Measurements from ENCODE around the gene SPAG9.

SPAG9 gene

DNA sequence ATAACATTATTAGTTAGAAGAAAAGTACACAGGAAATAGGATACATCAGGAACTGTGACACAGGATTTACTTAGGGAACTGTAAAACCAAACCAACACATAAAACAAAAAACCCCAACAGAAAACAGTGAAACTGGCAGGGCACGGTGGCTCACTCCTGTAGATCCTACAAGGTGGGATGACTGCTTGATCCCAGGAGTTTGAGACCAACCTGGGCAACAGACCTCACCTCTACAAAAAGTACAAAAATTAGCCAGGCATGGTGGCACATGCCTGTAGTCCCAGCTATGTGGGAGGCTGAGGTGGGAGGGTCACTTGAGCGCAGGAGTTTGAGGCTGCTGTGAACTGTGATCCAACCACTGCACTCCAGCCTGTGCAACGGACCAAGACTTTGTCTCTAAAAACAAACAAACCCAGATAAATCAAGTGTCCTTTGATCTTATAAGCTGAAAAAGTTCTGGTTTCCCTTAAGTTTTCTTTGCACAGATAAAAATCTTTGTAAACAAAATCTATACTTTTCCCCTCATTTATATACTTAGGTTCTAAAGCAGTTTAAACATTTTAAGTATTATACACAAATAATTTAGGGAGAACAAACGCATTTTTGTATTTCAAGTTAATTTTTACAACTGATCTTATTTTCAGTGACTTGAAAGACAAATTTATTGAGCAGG lies 143.0 kb downstream of the SPAG9 start:
- DNase-seq: no peak

DNA sequence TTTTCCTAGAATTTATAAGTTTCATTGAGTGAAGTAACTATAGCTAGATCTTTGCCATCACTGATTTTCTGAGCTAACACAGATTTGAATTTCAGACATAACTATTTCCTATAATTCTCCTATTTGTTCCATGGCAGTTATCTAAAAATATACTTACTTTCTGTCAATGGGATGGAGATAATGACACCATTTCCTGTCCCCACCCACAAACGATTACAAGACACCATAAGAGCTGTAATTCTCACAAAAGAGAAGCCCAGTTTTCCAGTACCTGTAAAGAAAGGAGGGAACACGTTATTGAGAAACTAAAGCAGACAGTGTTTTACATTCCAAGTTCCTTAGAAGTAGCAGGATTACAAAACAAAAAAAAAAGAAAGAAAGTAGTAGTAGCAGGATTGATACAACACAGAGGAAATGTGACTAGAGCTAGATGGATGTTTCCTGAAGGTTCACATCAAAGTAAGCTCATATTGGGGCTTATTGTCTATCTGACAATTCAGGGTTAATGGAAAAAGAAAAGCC lies 143.7 kb downstream of the SPAG9 start:
- DNase-seq: no peak

DNA sequence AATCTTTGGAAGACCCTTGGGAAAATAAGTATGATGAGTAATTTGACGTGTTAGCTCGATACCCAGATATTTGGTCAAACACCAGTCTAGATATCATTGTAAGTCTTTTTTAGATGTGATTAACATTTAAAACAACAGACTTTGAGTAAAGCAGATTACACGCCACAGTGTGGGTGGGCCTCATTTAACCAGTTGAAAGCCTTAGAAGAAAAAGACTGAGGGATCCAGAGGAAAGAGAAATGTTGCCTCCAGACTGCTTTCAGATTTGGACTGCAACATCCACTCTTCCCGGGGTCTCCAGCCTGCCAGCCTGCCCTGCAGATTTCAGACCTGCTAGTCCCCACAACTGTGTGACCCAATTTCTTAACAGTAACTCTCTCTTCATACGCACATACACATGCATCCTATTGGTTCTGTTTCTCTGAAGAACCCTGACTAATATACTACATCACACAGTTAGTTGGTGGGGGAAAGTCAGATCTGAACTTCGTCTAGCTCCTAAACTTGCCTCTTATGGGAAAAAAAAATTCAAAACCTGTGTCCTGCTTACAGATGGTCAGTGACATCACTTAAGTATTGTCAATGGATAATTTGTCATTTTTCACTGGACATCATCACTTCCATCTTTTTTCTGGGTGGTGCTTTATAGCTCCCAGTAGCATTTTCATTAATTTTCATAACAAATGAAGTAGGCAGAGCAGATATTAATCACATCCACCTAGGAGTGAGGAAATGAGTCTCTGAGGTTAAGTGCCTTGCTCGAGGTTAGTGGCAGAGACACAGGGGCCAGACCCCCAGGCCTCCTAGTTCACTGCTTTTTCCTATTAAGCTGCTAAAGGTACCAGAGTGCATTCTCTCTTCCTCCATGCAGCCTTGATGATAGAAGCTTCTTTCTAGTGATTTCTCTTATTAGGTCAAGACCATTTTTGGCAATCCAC lies 146.8 kb downstream of the SPAG9 start:
- DNase-seq: no peak

DNA sequence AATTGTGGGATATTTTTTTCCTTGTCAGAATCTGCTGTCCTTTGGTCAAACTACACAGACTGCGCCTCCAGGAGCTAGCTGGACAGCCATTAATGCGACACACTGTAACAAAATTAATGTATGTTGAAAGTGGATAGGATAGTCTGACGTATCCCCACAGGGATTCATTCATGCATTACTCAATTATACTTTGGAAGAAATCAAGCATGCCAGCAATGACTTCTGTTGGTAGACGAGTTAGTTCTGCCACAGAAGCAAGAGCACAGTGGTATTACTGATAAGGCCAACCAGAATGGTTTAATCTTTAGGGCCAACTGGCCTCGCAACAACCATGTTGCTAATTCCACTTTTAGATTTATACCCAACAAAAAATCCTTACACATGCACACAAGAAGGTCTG lies 148.1 kb downstream of the SPAG9 start:
- no peak for DNase-seq

DNA sequence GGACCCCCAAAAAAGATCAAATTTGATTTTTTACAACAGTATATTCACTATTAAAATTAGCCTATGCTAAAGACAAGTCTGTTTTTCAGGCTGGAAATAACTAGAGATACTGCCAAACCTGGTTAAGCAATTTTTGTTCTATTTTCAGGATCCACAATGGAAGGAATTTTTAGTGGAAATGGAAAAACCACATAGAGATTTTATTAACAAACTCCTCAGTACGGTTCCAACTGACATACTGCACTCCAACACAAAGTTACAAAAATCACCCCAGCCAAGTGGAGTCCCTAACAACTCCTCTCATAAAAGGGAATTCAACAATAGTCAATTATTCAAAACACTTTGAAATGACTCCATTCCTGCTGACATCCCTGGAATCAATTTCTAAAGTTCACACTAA lies 152.9 kb downstream of the SPAG9 start:
- DNase-seq: no peak

DNA sequence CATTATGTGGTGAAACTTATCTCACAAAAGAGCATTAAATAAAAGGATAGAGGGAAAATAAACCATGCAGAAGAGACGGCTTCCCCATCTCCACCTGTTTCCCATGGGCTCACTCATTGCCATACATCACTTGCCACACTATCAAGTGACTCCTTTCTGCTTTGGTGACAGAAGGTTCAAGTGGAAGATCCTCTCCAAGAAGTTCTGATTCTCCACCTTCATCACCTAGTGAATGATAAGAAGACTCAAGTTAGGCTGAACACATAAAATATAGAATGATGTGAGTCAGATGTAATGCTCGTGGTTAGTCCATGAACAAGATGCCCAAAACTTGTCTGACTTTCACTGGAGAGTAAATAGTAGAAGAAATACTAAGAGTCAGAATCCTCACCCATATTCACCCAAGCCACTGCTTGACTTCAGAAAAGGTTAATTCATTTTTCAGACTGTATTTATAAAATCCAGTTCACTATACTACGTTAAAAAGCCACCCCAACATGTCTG lies 154.5 kb downstream of the SPAG9 start:
- DNase-seq: no peak

DNA sequence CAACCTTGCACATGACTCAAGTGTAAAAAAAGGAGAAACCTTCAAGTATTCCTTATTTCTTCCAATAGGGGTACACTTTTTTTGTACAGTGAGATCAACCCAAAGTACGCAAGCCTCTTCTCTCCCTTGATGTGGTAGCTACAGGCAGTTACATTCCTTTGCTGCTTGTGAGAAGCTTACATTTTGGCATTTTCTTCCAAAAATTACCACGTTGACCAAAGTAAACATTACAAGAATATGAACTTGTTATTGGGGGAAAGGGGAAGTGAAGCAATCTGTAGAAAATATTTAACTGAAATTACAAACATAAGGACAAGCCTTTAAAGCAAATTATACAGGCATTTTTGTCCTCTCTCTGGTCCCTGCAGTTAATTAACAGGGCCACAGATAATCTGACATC lies 157.5 kb downstream of the SPAG9 start:
- no peak for DNase-seq

DNA sequence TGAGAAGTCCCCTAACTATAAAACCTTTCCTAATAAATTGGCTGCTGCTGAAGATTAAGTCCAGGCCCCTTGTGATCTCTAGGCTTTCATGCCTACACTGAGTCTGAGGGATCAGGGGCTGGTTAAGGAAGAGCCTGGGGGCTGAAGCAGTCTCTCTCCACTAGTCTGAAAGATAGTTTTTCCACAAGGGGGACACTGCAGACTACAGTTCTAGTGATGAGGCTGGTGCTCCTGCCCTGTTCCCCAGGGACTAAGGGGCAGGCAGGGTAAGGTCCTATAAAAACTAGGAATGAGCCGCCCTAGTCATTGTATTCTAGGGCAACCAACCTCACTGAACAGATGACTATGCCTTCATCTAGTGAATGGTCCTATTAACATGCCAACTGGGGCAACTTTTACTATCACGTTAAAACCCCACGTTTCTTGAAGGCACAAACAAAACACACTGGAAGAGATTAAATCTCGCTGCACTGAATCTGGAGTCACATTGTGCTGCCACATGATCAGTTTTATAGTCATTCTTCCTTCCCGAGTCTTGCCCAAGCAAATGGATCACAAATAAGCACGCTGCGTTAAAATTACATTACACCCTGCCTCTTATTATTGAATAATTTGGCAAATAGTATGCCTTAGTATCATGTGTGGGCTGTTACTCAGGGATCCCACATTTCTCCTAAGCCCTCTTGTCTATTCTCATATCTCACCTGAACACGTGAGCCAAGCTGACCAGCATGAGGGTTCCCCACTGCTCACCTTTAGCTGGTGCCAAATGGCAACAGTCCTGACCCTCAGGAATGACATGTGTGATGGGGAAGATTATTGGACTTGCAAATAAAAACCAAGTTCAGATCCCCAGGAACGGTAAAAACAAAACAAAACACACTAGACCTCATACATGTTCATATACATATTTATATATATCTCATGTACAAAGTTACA lies 159.1 kb downstream of the SPAG9 start:
- DNase-seq: no peak

DNA sequence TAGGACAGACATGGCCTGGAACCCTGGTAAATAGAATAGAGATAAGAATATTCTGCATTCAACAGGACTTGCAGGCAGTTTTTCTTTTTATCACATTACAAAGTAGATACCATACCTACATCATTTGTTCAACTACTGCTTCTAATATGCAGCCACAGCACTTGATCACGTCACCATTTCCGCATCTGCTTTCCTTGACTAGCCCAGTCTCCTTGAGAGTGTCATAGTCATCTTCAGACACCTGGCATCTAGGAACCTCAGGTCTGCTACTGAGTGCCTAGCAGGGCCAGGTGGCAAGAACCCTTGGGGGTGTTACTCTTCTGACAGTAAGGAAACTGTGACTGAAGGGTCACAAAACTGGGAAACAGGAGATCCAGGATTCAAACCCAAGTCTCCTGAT lies 161.3 kb downstream of the SPAG9 start:
- DNase-seq: no peak

DNA sequence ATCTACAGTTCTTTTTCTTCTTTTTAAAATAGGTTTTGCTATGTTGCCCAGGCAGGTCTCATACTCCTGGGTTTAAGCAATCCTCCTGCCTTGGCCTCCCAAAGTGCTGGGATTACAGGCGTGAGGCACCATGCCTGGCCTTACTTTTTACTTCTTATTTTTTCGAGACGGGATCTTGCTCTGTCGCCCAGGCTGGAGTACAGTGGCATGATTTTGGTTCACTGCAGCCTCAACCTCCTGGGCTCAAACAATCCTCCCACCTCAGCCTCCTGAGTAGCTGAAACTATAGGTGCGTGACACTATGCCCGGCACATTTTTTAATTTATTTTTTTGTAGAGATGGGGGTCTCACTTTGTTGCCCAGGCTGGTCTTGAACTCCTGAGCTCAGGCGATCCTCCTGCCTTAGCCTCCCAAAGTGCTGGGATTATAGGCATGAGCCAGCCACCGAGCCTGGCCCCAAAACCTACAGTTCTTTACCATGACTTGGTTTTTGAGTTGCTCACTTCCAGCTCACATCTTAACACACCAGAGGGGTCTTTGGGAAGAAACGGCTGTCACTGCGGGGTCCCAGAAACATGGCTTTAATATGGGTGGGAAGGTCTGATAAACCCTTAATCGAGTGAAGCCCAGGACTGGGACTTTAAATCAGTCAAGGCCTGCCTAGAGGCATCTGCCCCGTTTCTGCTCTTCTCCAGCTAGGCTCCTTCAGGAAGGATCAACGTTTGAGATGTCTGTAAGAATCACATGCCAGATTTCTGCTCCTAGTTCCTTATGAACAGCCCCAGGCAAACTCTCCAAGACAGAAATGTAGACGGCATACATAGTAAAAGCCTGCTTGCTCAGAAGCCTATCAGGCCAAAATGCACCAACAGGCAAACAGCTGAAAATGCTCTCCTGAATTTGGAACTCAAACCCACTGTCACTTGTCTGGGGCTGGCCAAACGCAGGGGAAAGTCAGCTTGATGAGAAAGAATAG lies 162.8 kb downstream of the SPAG9 start:
- DNase-seq: no peak

DNA sequence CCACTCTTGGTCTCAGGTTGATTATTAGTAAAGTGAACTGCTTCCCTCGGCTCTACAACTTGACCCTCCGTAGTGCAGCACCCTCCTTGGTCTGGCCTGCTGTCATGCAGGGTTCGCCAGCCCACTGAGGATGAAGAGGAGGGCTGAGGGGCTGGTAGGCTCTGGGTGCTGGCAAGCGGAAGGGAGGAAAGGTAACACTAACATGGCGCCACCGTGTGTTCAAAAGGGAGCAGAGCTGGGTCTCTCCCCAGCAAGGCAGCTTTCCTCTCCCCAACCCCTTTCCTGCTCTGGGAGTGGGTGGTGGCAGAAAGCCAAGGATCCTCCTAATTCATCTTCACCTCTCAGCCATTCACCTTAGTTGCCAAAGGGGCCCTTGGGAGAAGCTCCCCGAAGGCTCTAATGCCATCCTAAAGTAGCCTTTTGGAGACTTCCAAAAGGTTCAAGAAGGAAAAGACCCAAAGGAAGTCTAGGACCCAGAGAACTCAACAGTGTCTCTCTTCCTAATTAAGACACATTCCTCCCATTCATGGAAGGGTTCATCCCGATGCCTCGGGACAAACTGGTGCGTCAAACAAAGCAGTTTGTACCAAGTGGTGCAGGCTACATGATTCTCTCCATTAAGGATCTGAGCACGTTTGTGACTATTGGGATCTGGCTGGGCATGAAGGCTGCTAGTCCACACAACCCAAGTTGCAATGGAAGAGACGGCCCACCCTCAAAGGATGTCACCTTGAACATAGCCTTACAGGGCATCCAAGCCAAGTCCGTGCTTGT lies 163.7 kb downstream of the SPAG9 start:
- peak; percentile 56 to 58 for DNase-seq

DNA sequence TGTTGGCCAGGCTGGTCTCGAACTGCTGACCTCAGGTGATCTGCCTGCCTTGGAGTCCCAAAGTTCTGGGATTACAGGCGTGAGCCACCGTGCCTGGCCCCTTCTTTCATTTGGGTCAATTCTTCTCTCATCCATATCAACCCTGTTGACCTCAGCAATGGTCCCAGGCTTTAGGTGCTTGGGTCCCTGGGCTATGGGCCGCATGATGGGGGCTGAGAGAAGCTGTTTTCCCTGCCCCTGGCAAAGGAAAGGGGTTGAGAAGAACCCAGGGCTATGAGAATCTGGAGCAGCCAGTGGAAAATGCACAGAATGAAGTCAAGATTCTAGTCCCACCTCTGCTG lies 164.3 kb downstream of the SPAG9 start:
- DNase-seq: no peak

DNA sequence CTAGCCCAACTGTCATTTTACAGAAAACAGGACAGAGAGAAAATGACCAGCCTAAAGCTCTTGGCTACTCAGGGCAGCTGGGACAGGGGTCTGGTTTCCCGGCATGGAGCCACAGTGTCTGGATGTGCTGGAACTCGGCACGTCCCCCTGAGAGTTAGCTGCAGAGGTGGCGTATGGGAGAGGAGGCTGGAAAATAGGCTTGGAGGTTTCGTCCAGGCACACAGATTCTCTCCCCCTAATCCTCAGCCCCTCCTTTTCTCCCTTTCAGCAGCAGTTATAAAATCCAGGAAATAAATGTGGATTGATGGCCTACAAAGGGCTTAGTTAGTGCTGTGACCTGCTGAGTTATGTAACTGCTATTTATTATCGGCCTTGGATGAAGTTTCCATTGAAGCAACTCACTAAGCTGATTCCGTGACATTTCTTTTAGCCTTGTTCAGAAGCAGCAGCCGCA lies 165.0 kb downstream of the SPAG9 start:
- no peak for DNase-seq

DNA sequence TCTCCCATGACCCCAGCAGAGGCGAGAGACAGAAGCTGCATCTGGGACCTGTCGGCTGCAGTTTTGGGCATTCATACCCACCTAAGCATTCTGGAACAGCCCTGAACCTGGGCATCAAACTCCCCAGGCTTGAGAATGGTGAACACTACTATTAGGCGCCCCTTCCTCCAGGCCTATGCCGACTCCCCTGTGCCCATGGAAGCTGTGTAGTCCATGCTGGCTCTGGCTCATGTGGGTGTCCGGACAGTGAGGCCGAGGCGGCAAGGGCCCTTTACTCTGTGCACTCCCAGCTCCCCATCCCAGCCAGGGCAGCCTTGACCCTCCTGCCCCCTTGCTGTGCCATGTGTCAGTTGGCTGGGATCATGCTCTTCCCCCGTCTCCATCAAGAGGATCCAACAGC lies 165.5 kb downstream of the SPAG9 start:
- no peak for DNase-seq

DNA sequence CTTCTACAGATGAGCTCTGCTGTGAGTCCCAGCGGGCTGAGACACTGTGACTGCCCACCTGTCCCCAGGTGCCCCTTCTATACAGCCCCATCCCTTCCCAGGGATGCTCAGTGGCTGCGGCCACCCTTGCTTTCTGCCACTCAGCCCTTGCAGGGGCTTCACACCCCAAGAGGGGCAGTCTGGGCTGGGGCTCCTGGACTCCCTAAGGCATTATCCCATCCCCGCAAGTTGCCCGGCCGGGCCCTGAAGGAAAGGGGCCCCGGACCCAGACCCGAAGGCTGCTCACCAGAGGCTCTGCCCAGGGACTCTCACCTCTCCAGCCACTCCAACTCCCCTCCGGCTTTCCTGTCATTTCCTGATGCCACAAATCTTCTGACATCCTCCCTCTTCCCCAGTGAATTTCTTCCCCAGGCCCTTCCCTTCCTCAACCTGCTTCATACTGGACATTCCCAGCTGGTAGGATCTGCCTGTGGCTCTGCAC lies 166.0 kb downstream of the SPAG9 start:
- DNase-seq: no peak

DNA sequence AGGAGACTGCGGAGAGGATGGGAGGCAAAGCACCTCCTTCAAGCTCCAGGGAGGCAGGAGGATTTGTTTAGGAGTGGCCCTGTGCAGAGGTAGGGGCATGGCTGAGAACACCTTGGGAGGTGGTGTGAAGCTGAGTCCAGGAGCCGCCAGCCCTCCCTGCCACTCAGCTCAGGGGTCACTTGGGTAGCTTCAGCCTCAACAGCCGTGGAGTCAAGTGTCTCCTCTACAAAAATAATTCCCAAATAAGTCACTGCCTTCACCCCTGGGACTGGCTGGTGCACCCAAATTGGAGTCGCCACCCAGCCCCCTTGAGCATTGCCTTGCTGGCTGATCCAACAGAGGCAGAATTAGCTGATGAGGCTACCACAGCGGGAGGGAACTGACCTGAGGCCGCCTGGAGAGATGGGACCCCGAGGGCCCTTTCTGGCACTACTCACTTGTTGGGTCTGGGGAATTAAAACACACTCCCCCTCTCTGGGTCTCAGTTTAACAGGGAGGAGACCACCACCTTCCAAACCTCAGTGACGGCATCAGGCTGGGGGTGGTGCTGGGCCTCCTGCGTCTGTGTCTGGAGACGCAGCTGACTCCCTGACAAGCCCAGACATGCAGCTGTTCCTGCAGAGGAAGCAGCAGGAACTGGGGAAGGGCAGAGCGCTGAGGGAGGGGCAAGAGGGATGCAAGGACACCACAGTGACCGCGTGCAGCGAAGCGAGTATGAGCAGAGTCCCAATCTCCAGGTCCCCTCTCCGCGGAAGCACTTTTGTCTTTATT lies 166.7 kb downstream of the SPAG9 start:
- no peak for DNase-seq

DNA sequence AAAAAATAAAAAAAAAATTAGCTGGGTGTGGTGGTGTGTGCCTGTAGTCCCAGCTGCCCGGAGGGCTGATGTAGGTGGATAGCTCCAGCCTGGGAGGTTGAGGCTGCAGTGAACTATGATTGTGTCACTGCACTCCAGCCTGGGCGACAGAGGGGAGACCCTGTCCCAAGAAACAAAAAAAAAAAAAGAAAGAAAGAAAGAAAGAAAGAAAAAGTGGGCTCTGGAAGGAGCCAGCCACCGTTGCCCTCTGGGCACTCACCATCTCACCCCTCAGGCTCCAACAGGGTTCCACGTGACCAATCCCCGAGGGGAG lies 167.2 kb downstream of the SPAG9 start:
- no peak for DNase-seq

DNA sequence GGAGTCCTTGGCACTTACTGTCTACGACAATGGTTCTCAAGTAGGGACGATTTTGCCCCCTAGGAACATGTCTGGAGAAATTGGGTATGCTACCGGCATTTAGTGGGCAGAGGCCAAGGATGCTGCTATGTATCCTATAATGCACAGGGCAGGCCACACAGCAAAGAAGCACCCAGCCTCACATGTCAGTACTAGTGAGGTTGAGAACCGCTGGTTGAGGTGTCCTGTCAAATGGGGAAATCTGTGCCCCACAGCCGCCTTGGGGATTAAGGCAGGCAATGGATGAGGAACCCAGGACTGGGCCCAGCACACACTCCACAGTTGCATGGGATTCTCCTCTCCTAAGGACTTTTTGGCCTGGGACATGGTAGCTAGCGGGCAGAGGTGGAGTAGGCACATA lies 167.8 kb downstream of the SPAG9 start:
- no peak for DNase-seq

DNA sequence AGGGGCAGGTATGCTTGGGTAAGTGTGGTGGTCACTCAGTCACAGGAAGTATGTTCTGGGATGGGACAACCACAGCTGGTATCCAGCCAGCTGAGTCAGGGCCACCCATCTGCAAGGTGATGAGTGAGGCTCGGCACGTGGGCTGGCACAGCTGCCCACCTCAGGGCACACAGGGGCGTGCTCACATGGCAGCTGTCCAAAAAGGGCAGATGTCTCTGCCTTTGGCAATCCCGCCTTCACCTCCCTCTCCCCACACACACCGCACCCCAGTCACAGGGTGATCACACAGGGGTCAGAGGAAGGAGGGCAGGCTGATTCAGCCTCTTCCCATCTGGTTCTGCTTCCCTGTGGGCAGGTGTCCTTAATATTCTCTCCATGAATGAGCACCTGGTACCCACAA lies 168.7 kb downstream of the SPAG9 start:
- no peak for DNase-seq
